GM06990 (cell line): ENCODE measurements around the gene CYP2S1.
"Not testable (repeated sequence)": the region's sequence is repeated elsewhere in the genome, so short reads cannot be mapped to it uniquely, and the experiment has no call there.

ENCODE experiments used
- DNase-seq: peaks from one replicate; pipeline ENCODE4 v3.0.0-alpha.2; 2011; ENCODE audit not compliant: insufficient read length; ENCODE audit errors: extremely low read depth
- H3K27me3 ChIP-seq: replicated peaks from 2 replicates; pipeline ENCODE4 v1.6.0; 2011; ENCODE audit warnings: low read length; ENCODE audit not compliant: control insufficient read depth, insufficient read depth
- H3K36me3 ChIP-seq: 2 replicates; pipeline ENCODE4 v1.5.1; 2011; ENCODE audit warnings: low read length; ENCODE audit not compliant: control insufficient read depth, insufficient read depth
- H3K4me3 ChIP-seq: replicated peaks from 2 replicates; pipeline ENCODE4 v1.5.1; 2011; ENCODE audit warnings: low read depth, mild to moderate bottlenecking, control low read depth, low read length
- TF ChIP-seq, protein P1 (sequence below): IDR thresholded peaks from 2 replicates; pipeline ENCODE4 v1.5.1; 2011; ENCODE audit warnings: low read length, control low read depth, mild to moderate bottlenecking, inconsistent platforms; ENCODE audit not compliant: insufficient read depth, poor library complexity, severe bottlenecking

The CYP2S1 gene

GRCh38 chr19:41175801-41176777 lies 16.9 kb upstream of the CYP2S1 start:
- Histone ChIP-seq H3K4me3 (no peak overlapping the region), H3K27me3 (no peaks in the 10 kb centered on the region; the same call in 1 of the 2 replicates), H3K36me3 (no peaks in the 10 kb centered on the region)
- DNase-seq: no peak
- TF ChIP-seq, protein P1, sequence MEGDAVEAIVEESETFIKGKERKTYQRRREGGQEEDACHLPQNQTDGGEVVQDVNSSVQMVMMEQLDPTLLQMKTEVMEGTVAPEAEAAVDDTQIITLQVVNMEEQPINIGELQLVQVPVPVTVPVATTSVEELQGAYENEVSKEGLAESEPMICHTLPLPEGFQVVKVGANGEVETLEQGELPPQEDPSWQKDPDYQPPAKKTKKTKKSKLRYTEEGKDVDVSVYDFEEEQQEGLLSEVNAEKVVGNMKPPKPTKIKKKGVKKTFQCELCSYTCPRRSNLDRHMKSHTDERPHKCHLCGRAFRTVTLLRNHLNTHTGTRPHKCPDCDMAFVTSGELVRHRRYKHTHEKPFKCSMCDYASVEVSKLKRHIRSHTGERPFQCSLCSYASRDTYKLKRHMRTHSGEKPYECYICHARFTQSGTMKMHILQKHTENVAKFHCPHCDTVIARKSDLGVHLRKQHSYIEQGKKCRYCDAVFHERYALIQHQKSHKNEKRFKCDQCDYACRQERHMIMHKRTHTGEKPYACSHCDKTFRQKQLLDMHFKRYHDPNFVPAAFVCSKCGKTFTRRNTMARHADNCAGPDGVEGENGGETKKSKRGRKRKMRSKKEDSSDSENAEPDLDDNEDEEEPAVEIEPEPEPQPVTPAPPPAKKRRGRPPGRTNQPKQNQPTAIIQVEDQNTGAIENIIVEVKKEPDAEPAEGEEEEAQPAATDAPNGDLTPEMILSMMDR: no peak

- not testable (repeated sequence) for DNase-seq, H3K36me3 ChIP-seq, H3K27me3 ChIP-seq, H3K4me3 ChIP-seq
These were observed 12.8 kb upstream of the CYP2S1 start for GRCh38 chr19:41180173-41180572.

GRCh38 chr19:41186971-41187883 lies 5.8 kb upstream of the CYP2S1 start:
- Histone ChIP-seq H3K27me3 (no peaks in the 10 kb centered on the region), H3K36me3 (no peaks in the 10 kb centered on the region), H3K4me3 (no peak overlapping the region)
- DNase-seq: no peak
- TF ChIP-seq, protein P1: no peak

DNA sequence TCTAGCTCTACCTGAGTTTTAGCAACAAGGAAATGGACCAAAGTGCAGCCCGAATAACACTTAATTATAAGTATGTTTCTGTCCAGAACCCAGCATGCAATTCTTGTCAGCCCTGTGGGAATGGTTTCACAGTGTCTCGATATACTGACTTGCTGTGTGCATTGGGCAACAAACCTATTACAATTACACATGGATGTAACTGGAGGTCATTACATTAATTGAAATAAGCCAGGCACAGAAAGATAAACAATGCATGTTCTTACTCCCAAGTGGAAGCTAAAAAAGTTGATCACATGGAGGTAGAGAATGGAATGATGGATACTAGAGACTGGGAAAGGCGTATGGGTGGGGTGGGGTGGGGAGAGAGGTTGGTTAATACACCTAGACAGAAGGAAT lies 5.1 kb upstream of the CYP2S1 start:
- no peak for DNase-seq
- H3K4me3 ChIP-seq: no peak overlapping the region
- no peaks in the 10 kb centered on the region; the same call in none of the 2 replicates for H3K27me3 ChIP-seq
- TF ChIP-seq, protein P1: no peak
- H3K36me3 ChIP-seq: no peaks in the 10 kb centered on the region

- TF ChIP-seq, protein P1: no peak
- Histone ChIP-seq H3K36me3 (no peaks in the 10 kb centered on the region), H3K27me3 (no peaks in the 10 kb centered on the region; the same call in none of the 2 replicates), H3K4me3 (no peak overlapping the region)
- DNase-seq: no peak
These were observed 3.5 kb upstream of the CYP2S1 start for GRCh38 chr19:41189425-41190065.
